ENCODE data around the gene SLC1A6.
"Not testable (repeated sequence)": the region's sequence is repeated elsewhere in the genome, so short reads cannot be mapped to it uniquely, and the experiment has no call there.

Gene SLC1A6

GRCh38 chr19:14979476-14980255, at the start of gene SLC1A6:
SLC1A6 (minus strand) TSS chr19:14979864; CDS start chr19:14972910, 6,954 bp downstream.
- no peak for DNase-seq (ENCODE audit: low read depth in 2 of 3, low spot score in 1 of 3)

GRCh38 chr19:15028490-15028889, 48.8 kb upstream of the SLC1A6 start:
- no peak for DNase-seq (ENCODE audit: low read depth in 2 of 3, low spot score in 1 of 3)

GRCh38 chr19:15025217-15025616, 45.6 kb upstream of the SLC1A6 start:
- DNase-seq (ENCODE audit: low read depth in 2 of 3, low spot score in 1 of 3) = no peak

GRCh38 chr19:15022752-15023151, 43.1 kb upstream of the SLC1A6 start:
- DNase-seq (ENCODE audit: low read depth in 2 of 3, low spot score in 1 of 3) = no peak

DNA sequence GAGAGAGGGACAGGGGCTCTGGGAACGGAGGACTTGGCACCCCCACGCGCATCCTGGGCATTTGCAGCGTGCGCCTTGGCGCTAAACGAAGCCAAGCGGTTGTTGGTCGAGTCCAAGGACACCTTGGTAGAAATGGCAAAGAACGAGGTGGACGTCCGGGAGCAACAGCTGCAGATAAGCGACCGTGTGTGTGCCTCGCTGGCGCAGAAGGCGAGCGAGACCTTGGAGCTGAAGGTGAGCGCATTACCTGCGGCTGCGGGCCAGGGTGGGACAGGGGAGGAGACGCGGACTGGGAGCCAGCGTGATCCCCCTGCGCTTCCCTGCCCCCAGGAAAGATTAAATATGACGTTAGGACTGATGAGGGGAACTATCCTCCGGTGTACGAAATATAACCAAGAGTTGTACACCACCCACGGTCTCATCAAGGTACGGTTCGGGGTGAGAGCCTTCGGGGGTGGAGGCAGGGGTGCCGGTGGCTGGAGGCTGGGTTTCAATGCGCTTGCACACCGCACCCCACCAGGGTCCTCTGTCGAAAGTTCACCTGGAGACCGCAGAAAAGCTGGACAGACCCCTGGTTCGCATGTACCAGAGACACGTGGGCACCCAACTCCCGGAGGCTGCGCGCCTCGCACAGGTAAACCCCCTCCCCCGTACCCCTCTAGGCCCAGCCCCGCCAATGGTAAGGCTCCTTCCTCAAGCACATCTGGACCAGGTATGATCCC, 41.8 kb upstream of the SLC1A6 start:
- DNase-seq (ENCODE audit: low read depth in 2 of 3, low spot score in 1 of 3) = no peak

- not testable (repeated sequence) for DNase-seq (ENCODE audit: low read depth in 2 of 3, low spot score in 1 of 3)
Observed at GRCh38 chr19:15018836-15019235, 39.2 kb upstream of the SLC1A6 start.

GRCh38 chr19:15015946-15016542, 36.4 kb upstream of the SLC1A6 start:
- DNase-seq (ENCODE audit: low read depth in 2 of 3, low spot score in 1 of 3) = peak in 1 of 3 donors; percentile 5

DNA sequence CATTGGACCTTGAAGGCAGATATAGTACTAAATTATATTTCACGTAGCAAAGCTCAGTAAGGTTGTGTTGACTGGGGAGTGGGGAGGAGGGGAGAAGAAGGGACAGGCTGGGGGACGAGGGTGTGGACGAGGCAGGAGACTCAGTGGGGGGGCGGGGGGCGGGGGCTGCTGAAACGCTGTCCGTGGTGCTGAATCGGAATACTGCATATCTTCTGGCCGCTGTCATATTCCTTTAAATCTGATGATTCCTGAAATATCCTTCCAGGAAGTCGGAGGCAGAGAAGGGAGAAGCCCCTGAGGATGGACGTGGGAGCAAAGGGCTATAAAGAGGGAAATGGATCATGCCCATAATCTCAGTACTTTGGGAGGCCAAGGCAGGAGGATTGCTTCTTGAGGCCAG, 34.9 kb upstream of the SLC1A6 start:
- DNase-seq (ENCODE audit: low read depth in 2 of 3, low spot score in 1 of 3) = no peak

- no peak for DNase-seq (ENCODE audit: low read depth in 2 of 3, low spot score in 1 of 3)
Observed at GRCh38 chr19:15010501-15011300, 31.0 kb upstream of the SLC1A6 start.

- DNase-seq (ENCODE audit: low read depth in 2 of 3, low spot score in 1 of 3) = no peak
Observed at GRCh38 chr19:15008308-15008707, 28.6 kb upstream of the SLC1A6 start.

- DNase-seq (ENCODE audit: low read depth in 2 of 3, low spot score in 1 of 3) = no peak
Observed at GRCh38 chr19:14997981-14998380, 18.3 kb upstream of the SLC1A6 start.

DNA sequence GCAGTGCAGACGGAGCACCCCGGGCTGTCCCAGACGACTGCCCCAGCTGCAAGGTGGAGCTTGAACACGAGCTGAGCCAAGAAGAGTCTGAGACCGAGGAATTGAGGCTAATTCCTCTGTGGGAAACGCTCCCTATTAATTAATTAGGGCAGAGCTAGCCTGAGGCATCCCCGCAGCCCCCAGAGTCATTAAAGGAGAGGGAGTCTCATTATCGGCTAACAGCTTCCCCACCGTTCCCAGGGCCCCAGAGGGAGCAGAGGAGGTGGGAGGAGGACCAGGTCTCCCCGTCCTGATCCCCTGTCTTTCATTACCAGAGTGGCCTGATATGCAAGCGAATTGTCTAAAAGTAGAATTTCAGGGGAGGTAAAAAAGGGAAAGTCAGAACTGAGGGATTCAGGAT, 13.1 kb upstream of the SLC1A6 start:
- DNase-seq (ENCODE audit: low read depth in 2 of 3, low spot score in 1 of 3) = no peak

DNA sequence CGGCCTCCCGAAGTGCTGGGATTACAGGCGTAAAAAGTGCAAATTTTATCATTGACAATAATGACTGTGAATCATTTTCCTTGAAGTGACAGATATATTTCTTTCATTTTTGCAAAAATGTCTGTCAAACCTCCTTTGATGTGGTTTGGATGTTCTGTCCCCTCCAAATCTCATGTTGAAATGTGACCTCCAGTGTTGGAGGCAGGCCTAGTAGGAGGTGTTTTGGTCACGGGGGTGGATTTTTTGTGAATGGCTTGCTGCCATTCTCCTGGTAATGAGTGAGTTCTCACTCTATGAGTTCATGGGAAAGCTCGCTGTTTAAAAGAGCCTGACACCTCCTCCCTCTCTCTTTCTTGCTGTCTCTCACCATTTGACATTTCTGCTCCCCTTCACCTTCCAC, 5.5 kb upstream of the SLC1A6 start:
- DNase-seq (ENCODE audit: low read depth in 2 of 3, low spot score in 1 of 3) = no peak

DNA sequence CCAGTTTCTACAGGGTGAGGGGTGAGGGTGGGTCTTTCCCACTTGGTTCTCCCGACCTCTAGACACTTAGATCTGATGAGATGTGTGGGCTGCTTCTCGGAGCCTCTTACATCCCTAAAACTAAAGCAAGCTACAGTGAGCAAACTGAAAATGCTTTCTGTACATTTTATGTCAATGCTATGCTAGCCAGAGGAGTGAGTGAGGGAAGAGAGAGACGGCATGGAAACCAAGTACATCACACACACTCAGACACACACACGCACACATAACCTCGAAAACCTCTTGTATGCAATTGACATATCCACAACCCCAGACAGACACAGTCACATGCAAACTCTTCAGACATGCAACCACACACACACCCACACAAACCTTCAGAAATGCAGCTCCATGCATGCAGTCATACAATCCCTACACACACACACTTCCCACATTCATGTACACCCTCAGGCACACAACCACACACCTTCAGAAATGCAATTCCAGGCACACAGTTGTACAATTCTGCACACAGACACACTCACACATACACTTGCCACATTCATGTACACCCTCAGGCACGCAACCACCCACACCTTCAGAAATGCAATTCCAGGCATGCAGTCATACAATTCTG, 1.4 kb downstream of the SLC1A6 start:
- DNase-seq (ENCODE audit: low read depth in 2 of 3, low spot score in 1 of 3) = no peak

GRCh38 chr19:14977128-14977527, 2.5 kb downstream of the SLC1A6 start:
- no peak for DNase-seq (ENCODE audit: low read depth in 2 of 3, low spot score in 1 of 3)

GRCh38 chr19:14974488-14974887, 5.2 kb downstream of the SLC1A6 start:
- DNase-seq (ENCODE audit: low read depth in 2 of 3, low spot score in 1 of 3) = no peak

DNA sequence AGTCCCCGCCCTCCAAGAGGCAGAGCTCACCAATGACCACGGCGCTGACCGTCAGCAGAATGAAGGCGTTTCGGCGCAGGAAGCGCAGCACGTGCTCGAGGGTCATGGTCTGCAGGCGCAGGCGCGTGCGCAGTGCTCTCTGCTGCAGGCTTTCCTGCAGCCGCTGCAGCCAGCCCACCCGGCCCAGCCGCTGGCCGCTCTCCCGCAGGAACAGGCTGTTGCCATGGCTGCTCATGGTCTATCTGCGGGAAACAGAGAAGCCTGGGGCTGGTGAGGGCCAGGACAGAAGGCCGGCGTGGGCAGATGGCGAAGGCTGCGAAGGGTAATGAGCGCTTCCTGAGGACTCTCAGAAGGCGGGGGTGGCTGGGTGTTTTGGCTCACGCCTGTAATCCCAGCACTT, 7.0 kb downstream of the SLC1A6 start:
- DNase-seq (ENCODE audit: low read depth in 2 of 3, low spot score in 1 of 3) = no peak

- no peak for DNase-seq (ENCODE audit: low read depth in 2 of 3, low spot score in 1 of 3)
Observed at GRCh38 chr19:14971474-14971873, 8.2 kb downstream of the SLC1A6 start.

DNA sequence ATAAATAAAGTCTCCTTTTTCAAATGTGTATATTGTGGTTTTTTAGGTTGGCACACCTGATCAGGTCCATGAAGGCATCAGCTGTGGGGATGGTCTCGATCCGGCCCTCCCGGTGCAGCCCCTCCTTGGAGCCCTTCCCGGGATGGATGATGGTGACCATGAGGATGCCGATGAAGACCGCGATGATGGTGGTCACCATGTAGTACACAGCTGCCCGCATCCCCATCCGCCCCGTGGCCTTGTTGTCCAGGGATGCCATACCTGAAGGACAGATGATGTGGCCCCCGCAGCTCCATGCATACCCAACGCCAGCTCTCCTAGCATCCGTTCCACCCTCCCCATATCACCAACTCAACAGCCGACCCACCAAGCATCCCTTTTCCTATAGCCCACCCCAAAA, 11.4 kb downstream of the SLC1A6 start:
- no peak for DNase-seq (ENCODE audit: low read depth in 2 of 3, low spot score in 1 of 3)

DNA sequence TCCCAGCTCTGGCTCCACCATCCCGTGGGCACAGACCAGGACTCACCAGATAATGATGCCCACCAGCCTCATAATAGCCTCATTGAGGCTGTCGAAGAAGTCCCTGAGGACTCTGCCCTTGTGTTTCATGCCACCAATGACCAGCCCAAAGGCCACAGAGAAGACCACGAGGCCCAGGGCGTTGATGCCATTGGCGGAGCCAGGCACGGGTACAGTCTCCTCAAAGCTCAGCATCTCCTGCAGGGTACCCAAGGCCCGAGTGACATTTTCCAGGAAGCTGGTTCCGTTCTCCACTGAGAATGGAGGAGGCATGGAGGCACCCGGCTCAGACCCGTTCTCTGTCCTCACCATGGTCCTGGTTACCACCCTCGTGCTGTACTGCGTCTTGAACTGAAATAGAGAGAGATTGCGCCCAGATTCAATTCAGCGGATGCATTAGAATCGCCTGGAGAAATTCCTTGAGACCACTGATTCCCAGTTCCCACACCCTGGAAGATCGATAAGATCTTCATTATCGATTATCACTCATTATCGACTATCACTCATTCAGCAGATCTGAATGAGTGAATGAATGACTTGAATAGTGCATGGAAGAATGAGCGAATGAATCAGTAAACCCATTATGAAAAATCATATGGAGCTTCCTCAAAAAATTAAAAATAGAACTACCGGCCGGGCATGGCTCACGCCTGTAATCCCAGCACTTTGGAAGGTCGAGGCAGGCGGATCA, 17.5 kb downstream of the SLC1A6 start:
- no peak for DNase-seq (ENCODE audit: low read depth in 2 of 3, low spot score in 1 of 3)
